ENCODE measurements around the gene DDX25.
"Not testable (repeated sequence)": the region's sequence is repeated elsewhere in the genome, so short reads cannot be mapped to it uniquely, and the experiment has no call there.

DDX25 gene

DNA sequence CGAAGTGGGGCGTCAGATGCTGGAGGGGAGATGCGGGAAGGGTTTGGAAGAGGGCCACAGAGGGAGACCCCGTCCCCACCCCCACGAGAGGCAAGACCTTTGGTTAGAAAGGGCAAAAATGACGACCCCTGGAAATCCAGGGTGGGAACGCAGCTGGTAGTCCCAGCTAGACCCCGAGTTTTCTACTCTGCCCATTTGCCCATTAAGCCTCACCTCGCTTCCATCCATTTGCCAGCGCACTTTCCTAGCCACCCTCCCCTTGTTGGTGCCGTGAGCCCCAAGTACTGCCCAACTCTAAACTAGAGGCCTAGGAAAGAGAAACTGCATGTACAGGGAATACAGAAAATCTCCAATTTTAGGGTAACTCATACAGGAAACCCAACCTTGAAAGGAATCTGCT is 370 bp downstream of the DDX25 start:
- DNase-seq (ENCODE audit: low read depth), result no peak

GRCh38 chr11:125910226-125910849 is 6.0 kb downstream of the DDX25 start:
- DNase-seq (ENCODE audit: low read depth), result no peak

- DNase-seq (ENCODE audit: low read depth), result not testable (repeated sequence)
These were observed 10.3 kb downstream of the DDX25 start for GRCh38 chr11:125914601-125915000.

DNA sequence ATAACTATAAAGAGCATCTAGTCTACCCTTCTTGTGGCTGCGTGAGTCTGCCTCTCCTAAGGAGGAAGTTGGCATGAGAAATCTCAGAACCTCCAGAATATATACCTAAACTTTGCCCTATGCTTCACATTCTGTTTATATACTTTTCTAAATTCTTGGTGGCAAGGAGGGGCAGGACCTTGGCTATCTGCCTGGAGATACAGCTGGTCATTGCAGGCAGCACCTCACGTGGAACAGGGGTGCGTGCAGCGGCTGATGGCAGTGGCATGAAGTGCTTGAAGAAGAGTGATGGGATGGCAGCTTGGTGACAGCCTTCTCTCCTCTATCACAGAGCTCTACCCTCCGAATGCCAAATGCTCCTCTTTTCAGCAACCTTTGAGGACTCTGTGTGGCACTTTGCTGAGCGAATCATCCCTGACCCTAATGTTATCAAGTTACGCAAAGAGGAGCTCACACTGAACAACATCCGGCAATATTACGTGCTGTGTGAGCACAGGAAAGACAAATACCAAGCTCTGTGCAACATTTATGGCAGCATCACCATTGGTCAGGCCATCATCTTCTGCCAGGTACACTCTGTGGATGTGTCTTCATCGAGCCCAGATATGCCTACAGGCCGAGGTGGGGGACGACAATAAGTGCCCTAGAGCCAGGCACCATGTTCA is 12.5 kb downstream of the DDX25 start:
- no peak for DNase-seq (ENCODE audit: low read depth)

DNA sequence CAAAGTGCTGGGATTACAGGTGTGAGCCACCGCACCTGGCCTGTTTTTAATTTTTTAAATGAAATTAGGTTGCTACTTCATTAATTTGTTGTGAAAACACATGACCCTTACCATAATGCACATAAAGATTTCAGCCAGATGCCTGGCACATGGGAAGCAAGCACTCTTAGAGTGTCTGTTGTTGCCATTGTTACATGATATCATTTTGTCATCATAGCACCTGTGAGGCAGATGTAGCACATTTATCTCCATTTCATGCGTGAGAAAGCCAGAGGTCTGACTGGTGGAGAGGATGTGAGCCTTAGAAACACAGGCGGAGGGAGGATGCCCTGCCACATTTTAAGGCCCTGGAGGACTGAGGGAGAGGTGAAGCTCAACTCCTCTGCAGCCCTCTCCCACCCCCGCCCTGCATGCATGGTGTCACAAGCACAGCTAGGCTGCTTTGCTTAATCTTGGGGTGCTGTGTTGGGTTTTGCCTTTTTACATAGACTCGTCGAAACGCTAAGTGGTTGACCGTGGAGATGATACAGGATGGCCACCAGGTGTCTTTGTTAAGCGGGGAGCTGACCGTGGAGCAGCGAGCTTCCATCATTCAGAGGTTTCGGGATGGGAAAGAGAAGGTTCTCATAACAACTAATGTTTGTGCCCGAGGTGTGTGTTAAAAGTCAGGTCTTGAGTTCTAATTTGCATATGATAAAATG is 14.0 kb downstream of the DDX25 start:
- DNase-seq (ENCODE audit: low read depth), result no peak

DNA sequence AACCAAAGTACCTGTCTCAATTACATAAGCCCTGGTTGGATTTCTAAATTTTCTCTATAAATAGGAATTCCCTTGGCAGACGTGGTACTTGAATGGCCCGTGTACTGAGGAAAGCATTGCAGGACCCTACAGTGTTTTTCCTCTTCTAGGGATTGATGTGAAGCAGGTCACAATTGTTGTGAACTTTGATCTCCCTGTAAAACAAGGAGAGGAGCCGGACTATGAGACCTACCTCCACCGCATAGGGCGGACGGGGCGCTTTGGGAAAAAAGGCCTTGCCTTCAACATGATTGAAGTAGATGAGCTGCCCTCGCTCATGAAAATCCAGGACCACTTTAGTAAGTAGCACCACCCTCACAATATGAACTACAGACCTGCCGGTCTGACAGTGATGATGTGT is 16.7 kb downstream of the DDX25 start:
- DNase-seq (ENCODE audit: low read depth), result no peak

DNA sequence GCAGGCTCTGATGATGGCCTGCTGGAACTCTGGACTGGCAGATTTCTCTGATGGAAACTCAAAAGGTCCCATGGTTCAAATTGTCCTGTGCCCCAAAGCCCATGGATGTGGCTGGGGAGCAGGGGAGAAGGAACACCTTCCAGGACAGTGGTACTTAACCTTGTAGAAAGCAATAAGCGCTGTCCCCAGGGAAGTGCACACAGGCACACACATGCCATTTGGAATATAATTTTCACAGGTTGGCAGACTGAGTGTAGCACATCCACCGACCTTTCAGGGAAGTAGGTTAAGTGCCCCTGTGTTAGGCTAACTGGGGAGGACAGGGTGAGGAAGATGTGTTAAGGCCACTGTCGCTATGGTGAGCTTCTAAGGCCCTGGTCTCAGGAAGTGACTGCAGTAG is 17.8 kb downstream of the DDX25 start:
- DNase-seq (ENCODE audit: low read depth), result no peak

- peak; percentile 25 for DNase-seq (ENCODE audit: low read depth)
These were observed 18.8 kb downstream of the DDX25 start for GRCh38 chr11:125923012-125923579.

DNA sequence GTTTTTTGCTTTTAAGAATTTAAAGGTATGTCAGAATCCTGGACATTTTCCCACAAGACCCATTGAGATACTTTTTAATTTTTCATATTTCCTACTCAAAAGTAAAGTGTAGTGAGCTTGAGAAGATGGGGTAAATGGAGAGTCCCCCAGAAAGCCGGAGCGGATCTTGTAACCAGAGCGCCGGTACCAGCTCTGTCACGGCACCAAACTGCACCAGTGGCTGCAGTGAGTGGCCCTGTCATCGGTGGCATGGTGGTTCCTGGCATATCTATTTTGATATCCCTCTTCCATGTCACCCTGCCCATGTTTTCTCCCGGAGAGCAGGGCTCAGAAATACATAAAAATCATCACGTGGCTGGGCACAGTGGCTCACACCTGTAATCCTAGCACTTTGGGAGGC is 19.3 kb downstream of the DDX25 start:
- no peak for DNase-seq (ENCODE audit: low read depth)

- DNase-seq (ENCODE audit: low read depth), result no peak
These were observed 20.2 kb downstream of the DDX25 start for GRCh38 chr11:125924384-125925007.

DNA sequence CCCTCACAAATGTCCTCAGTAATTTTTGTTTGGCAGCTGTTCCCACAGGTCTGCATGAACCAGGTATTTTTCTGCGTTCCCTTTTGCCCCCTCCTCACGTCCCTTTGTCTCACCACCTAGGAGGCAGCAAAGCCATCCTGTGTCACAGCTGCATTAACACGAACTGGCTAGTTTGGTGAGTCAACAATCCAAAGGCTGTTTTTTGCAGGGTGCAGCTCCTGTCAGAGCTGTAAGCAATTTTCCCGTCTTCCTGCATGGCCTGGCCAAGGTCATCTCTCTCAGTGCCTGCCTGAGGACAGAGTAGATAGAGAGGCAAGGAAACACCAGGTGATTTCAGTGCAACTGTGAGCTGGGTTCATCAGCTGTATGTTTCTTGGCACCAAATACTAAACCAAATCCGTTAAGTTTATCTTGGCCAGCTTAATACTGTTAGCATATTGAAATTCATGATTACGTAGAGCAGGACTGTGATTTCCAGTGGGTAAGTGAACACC is 21.0 kb downstream of the DDX25 start:
- DNase-seq (ENCODE audit: low read depth), result no peak

GRCh38 chr11:125925804-125926203 is 21.5 kb downstream of the DDX25 start:
- DNase-seq (ENCODE audit: low read depth), result no peak

DNA sequence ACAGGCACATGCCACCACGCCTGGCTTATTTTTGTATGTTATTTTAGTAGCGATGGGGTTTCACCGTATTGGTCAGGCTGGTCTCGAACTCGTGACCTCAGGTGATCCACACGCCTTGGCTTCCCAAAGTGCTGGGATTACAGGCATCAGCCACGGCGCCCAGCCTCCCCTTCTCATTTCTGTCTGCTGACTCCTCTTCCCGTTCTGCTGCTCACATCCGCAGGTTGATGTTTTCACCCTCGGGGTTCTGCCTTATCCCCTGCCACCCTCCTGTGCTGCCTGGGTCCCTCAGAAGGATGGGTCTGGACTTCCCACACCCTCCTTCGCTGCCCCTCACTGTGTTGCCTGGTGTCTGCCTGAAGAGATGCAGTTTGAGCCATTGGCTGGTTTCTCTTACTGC is 22.4 kb downstream of the DDX25 start:
- no peak for DNase-seq (ENCODE audit: low read depth)

DNA sequence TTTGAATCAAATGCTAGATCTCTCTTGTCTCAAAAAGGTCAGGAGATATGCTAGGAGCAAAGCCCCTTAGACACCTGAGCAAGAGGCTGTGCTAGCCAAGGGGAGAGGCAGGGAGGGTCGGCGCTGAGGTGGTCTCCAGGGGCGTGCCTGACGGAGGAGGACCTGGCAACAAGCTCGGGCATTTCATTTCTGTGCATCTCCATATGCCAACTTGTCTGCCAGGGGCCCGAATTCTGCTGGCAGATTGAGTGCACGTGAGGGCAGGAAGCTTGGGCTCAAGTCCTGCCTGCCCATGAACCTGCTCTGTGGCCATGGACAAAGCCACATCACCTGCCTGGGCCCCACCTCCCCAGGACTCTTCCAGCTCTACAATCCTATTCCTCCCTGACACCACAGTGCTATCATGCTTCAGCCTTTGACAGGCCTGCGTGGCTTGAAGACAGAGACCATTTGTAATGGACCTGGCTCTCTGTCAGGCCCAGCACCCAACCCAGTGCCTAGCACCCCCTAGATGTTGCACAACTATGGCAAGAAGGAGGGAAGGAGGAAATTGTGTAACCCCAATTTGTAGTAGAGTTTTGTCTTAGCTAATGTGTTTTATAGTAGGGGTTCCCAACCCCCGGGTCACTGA is 25.3 kb downstream of the DDX25 start:
- DNase-seq (ENCODE audit: low read depth), result no peak

- no peak for DNase-seq (ENCODE audit: low read depth)
These were observed 25.8 kb downstream of the DDX25 start for GRCh38 chr11:125930076-125930450.

DNA sequence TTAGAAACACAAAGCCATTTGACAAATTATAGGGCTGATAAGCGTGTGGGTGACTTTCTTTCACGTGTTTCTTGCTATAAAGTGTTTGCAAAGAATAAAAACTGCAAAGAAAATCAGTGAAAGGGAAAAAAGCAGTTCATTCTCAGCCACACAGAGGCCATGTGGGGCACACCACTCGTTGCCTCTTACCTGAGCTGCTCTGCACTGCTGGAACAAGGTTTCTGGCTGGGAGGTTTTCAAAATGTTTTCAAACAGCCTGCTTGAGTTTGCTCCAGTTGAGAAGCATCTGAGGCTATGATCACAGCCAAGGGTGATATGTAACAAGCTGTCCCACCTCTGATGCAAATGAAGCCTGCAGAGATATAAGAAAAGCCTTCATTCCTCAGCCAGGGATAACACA is 26.8 kb downstream of the DDX25 start:
- no peak for DNase-seq (ENCODE audit: low read depth)

DNA sequence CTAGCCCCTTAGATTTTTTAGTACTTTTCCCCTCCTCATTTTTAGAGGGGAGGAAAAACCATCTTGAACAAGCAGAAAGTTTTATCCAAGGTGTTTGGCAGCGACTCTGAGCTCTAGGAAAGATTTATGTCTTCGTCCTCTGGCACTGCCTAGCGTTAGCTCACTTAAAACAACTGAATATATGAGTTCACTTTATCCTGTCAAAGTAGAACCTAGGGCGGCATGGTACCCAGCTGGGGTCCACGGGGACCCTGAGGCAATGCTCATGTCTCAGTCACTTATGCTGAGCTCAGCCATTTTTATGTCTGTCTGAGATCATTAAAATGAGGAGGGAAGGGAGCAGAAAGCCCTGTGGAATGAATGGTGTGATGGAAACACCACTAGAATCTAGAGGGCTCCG is 27.4 kb downstream of the DDX25 start:
- no peak for DNase-seq (ENCODE audit: low read depth)

GRCh38 chr11:125932301-125932700 is 28.0 kb downstream of the DDX25 start:
- DNase-seq (ENCODE audit: low read depth), result no peak

DNA sequence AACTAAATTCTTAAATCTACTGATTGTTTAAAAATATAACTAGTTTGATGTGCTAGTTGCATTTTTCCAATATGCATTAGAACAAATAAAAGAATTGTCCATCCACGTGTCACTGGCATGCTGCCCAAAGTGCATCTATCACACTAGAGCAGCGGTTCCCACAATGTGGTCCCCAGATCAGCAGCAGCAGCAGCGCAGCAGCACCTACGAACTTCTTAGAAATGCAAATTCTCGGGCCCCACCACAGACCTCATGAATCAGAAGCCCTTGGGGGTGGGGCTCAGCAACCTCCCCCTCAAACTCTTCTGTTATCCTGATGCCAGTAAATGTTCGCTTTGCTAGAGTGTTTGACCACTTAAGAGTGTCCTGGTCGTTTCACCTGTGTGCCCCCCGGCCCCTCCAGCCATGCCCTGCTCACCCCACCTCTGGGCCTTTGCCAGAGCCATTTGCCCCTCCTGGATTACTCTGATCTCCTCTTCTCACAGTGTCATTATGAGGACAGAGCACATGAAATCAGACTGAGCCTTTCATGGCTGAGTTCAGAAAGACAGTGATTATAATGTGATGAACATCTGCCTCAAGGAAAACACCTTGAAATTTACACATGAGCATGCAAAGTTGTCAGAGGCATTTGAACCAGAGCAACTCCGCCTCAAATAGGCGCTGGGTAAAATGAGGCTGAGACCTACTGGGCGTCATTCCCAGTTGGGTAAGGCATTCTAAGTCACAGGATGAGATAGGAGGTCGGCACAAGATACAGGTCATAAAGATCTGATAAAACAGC is 28.9 kb downstream of the DDX25 start:
- no peak for DNase-seq (ENCODE audit: low read depth)

- no peak for DNase-seq (ENCODE audit: low read depth)
These were observed 30.2 kb downstream of the DDX25 start for GRCh38 chr11:125934473-125934872.

DNA sequence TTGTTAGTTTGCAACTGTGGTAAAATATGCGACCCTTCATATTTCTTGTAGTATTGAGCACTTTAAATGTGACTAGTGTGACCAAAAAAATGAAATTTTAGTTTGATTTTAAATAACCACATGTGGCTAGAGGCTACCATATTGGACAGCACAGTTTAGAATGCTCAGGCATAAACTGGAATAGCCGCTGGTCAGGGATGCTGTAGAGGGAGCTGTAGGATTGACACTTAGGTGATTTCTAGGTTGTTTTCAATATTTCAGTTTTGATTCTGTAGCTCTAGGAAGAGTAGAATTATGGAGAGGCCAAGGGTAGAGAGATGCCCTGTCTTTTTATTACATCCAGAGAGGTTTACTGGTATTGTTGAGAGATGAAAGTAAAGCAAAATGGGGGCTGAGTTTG is 30.7 kb downstream of the DDX25 start:
- no peak for DNase-seq (ENCODE audit: low read depth)

Data from stimulated activated CD8-positive, alpha-beta memory T cell treated with anti-CD3 and anti-CD28 coated beads, Interleukin-12 subunit alpha, Interleukin-12 subunit beta, amount 100 ng/mL, for 1 hour (primary cell).